Neural cell (in vitro differentiated cells): Measurements from ENCODE around the gene ERLIN1. TPM values are rescaled to one million over a fixed set of nuclear protein-coding genes. Genes with fewer than 3 reads are reported as not detected.

Experiments
- H2AFZ ChIP-seq: fragments of 200-600, 300-800 bp; sonication (generic), shearing (Covaris generic); 2 replicates; pipeline ENCODE4 v1.6.0; 2014; ENCODE audit warnings: low read depth, mild to moderate bottlenecking, antibody characterized with exemption, low read length, moderate library complexity
- H3F3A ChIP-seq: fragments of 200-600 bp; shearing (Covaris generic); 2 replicates; pipeline ENCODE4 v1.6.1; 2016; ENCODE audit warnings: mild to moderate bottlenecking, moderate library complexity, mixed read lengths, antibody characterized with exemption, low read length; ENCODE audit not compliant: insufficient read depth, poor library complexity, severe bottlenecking
- H3K27ac ChIP-seq: fragments of 200-600, 300-800 bp; sonication (generic), shearing (Covaris generic); 2 replicates; pipeline ENCODE4 v1.5.1; 2014; ENCODE audit warnings: mild to moderate bottlenecking, low read length, moderate library complexity
- H3K27me3 ChIP-seq: fragments of 300-800, 200-600 bp; sonication (generic), shearing (Covaris generic); 2 replicates; pipeline ENCODE4 v1.6.0; 2014; ENCODE audit warnings: mild to moderate bottlenecking, low read depth, low read length, moderate library complexity; ENCODE audit not compliant: insufficient read depth
- H3K36me3 ChIP-seq: fragments of 300-800, 200-600 bp; sonication (generic), shearing (Covaris generic); 2 replicates; pipeline ENCODE4 v1.5.1; 2014; ENCODE audit warnings: mild to moderate bottlenecking, antibody characterized with exemption, low read length, moderate library complexity; ENCODE audit not compliant: insufficient read depth
- H3K4me2 ChIP-seq: fragments of 300-800, 200-600 bp; sonication (generic), shearing (Covaris generic); 2 replicates; pipeline ENCODE4 v1.6.0; 2014; ENCODE audit warnings: mild to moderate bottlenecking, low read length
- H3K4me3 ChIP-seq: fragments of 300-800, 200-600 bp; sonication (generic), shearing (Covaris generic); 2 replicates; pipeline ENCODE4 v1.5.1; 2014; ENCODE audit warnings: mild to moderate bottlenecking, low read length, moderate library complexity
- H3K79me2 ChIP-seq: fragments of 200-600 bp; shearing (Covaris generic); replicated peaks from 2 replicates; pipeline ENCODE4 v1.6.0; 2014; ENCODE audit warnings: mild to moderate bottlenecking, low read length, moderate library complexity; ENCODE audit not compliant: insufficient read depth
- H3K9ac ChIP-seq: fragments of 300-800, 200-600 bp; sonication (generic), shearing (Covaris generic); 2 replicates; pipeline ENCODE4 v1.6.1; 2016; ENCODE audit warnings: mild to moderate bottlenecking, low read length, mixed read lengths
- H3K9me2 ChIP-seq: fragments of 200-600 bp; shearing (Covaris generic); 2 replicates; pipeline ENCODE4 v1.6.1; 2016; ENCODE audit warnings: mild to moderate bottlenecking, low read length, mixed read lengths; ENCODE audit not compliant: insufficient read depth
- H3K9me3 ChIP-seq: fragments of 200-600, 300-800 bp; sonication (generic), shearing (Covaris generic); 2 replicates; pipeline ENCODE4 v1.6.1; 2016; ENCODE audit warnings: mild to moderate bottlenecking, mixed run types, low read length, moderate library complexity, mixed read lengths
- H4K20me1 ChIP-seq: fragments of 200-600 bp; shearing (Covaris generic); 2 replicates; pipeline ENCODE4 v1.6.1; 2016; ENCODE audit warnings: mild to moderate bottlenecking, mixed run types; ENCODE audit not compliant: insufficient read depth
- CTCF ChIP-seq: fragments of 450-650 bp; IDR thresholded peaks from 2 replicates; pipeline ENCODE4 v1.5.1; 2014; ENCODE audit warnings: antibody characterized with exemption, mild to moderate bottlenecking, moderate library complexity; ENCODE audit not compliant: poor library complexity, severe bottlenecking
- EP300 ChIP-seq: fragments of 450-650 bp; conservative IDR thresholded peaks from 2 replicates; pipeline ENCODE4 v1.6.1; 2014; ENCODE audit warnings: antibody characterized with exemption, mild to moderate bottlenecking, moderate library complexity; ENCODE audit not compliant: poor library complexity, severe bottlenecking
- EZH2 ChIP-seq: fragments of 200-600, 300-800 bp; shearing (Covaris generic), sonication (generic); IDR thresholded peaks from 2 replicates; pipeline ENCODE4 v1.6.1; 2014; ENCODE audit warnings: antibody characterized with exemption, low read length, borderline replicate concordance, mild to moderate bottlenecking; ENCODE audit not compliant: insufficient read depth, poor library complexity, severe bottlenecking
- MXI1 ChIP-seq: fragments of 450-650 bp; conservative IDR thresholded peaks from 2 replicates; pipeline ENCODE4 v1.6.1; 2014; ENCODE audit warnings: antibody characterized with exemption, mild to moderate bottlenecking; ENCODE audit not compliant: poor library complexity, severe bottlenecking
- POLR2AphosphoS5 ChIP-seq: IDR thresholded peaks from 2 replicates; pipeline ENCODE4 v1.6.1; 2012
- RAD21 ChIP-seq: fragments of 450-650 bp; conservative IDR thresholded peaks from 2 replicates; pipeline ENCODE4 v1.6.1; 2014; ENCODE audit warnings: antibody characterized with exemption, mild to moderate bottlenecking, moderate library complexity
- REST ChIP-seq: IDR thresholded peaks from 2 replicates; pipeline ENCODE4 v1.6.1; 2012; ENCODE audit warnings: borderline replicate concordance
- SMC3 ChIP-seq: fragments of 450-650 bp; conservative IDR thresholded peaks from 2 replicates; pipeline ENCODE4 v1.6.1; 2014; ENCODE audit warnings: antibody characterized with exemption, mild to moderate bottlenecking, moderate library complexity; ENCODE audit not compliant: poor library complexity
- TAF1 ChIP-seq: IDR thresholded peaks from 2 replicates; pipeline ENCODE4 v1.6.1; 2012; ENCODE audit warnings: low read depth
- polyA plus RNA-seq: library from polyadenylated mRNA; depleted of rRNA; stranded (reverse); fragments of >200 nt; gene quantifications from 2 replicates; pipeline ENCODE4 v1.2.3, GENCODE V29; 2014

The ERLIN1 gene
- polyA plus RNA-seq, 1 donor from 2014 or later = 6.5 TPM

GRCh38 chr10:100151723-100152300 is 34.0 kb downstream of the ERLIN1 start:
- no peaks in the 10 kb centered on the region for H3K79me2 ChIP-seq
- no peak overlapping the region for H2AFZ ChIP-seq
- H3K27me3 ChIP-seq = no peaks in the 10 kb centered on the region
- H4K20me1 ChIP-seq = no peaks in the 10 kb centered on the region
- H3K9ac ChIP-seq = no peak overlapping the region
- H3K9me3 ChIP-seq = no peaks in the 10 kb centered on the region
- no peak overlapping the region for H3K27ac ChIP-seq
- H3K9me2 ChIP-seq = no peaks in the 10 kb centered on the region
- TF ChIP-seq SMC3 (no peak), EZH2 (no peak), POLR2AphosphoS5 (no peak), MXI1 (no peak)
- H3F3A ChIP-seq = no peaks in the 10 kb centered on the region
- H3K4me3 ChIP-seq = no peak overlapping the region
- H3K4me2 ChIP-seq = no peak overlapping the region
- H3K36me3 ChIP-seq = no peaks in the 10 kb centered on the region

DNA sequence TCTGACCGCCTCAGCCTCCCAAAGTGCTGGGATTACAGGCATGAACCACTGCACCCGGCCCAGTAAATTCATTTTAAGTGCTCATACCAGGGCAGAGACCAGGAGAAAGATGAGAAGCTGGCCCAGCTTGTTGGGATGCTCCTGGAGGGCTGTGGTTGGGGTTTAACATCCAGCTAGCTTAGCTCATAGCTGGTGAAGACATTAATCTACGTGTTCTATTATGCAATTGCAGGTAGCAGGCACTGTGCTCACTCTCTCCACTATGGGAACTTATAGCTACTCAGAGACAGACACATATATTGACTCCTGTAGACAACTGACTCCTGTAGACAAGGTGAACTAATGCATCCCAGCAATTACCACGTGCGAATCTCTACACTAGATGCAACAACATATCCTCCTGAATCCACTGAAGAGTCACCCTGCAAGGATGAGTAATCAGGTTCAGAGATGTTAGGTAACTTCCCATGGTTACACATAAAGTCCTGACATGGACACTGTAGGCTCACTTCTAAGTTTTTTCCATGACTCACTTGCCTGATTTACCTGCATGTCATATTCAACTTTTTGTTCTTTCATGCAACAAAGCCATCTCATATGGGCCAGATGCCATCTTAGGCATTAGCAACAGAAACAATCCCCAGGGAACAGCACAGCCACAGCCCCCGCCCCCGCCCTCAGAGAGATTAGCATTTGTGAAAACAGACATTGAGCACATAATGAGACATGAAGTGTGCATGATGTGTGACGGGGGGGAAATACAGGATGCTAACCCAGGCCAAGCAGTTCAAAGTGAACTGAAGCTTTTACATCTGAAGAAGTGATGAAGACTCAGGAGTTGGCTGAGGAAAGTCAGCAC is 37.2 kb downstream of the ERLIN1 start:
- TF ChIP-seq EP300 (no peak), RAD21 (no peak), EZH2 (no peak), SMC3 (no peak), POLR2AphosphoS5 (no peak), TAF1 (no peak), MXI1 (no peak), REST (no peak), CTCF (no peak)
- Histone ChIP-seq H3K79me2 (no peaks in the 10 kb centered on the region), H3K36me3 (no peaks in the 10 kb centered on the region)

More for the DNA sequence above, 37.2 kb downstream of the ERLIN1 start:
- no peaks in the 10 kb centered on the region for H3F3A ChIP-seq
- no peaks in the 10 kb centered on the region for H3K9me2 ChIP-seq
- no peak overlapping the region for H2AFZ ChIP-seq
- H3K9ac ChIP-seq = no peak overlapping the region
- no peak overlapping the region for H3K4me2 ChIP-seq
- H3K27ac ChIP-seq = no peak overlapping the region
- no peaks in the 10 kb centered on the region for H3K9me3 ChIP-seq
- no peak overlapping the region for H3K4me3 ChIP-seq
- no peaks in the 10 kb centered on the region for H4K20me1 ChIP-seq
- no peaks in the 10 kb centered on the region for H3K27me3 ChIP-seq
